Nephron progenitor cell (in vitro differentiated cells): ENCODE results near the gene ADAT3.

ENCODE experiments used
- DNase-seq: peaks from one replicate; pipeline ENCODE4 v3.0.0; 2021
- H3K27ac Mint-ChIP-seq: 2 replicates; pipeline ENCODE4 v1.8.0; 2021; ENCODE audit warnings: mild to moderate bottlenecking, moderate library complexity, mixed read lengths
- H3K27me3 Mint-ChIP-seq: 2 replicates; pipeline ENCODE4 v1.8.0; 2021; ENCODE audit warnings: mild to moderate bottlenecking, low read depth, mixed read lengths; ENCODE audit not compliant: poor library complexity
- H3K36me3 Mint-ChIP-seq: 2 replicates; pipeline ENCODE4 v1.8.0; 2021; ENCODE audit warnings: low read depth, mixed read lengths
- H3K4me1 Mint-ChIP-seq: 2 replicates; pipeline ENCODE4 v1.8.0; 2021; ENCODE audit warnings: mixed read lengths
- H3K4me3 Mint-ChIP-seq: 2 replicates; pipeline ENCODE4 v1.8.0; 2021; ENCODE audit warnings: mild to moderate bottlenecking, moderate library complexity, mixed read lengths
- H3K9me3 Mint-ChIP-seq: 2 replicates; pipeline ENCODE4 v1.8.0; 2021; ENCODE audit warnings: mild to moderate bottlenecking, moderate library complexity, mixed read lengths
- CTCF ChIP-seq: fragments of 200-600 bp; sonication (generic); IDR thresholded peaks from 2 replicates; pipeline ENCODE4 v1.5.0; 2021; ENCODE audit warnings: antibody characterized with exemption

The ADAT3 gene

GRCh38 chr19:1954532-1954933 lies 49.3 kb downstream of the ADAT3 start:
- H3K9me3 Mint-ChIP-seq = no peaks in the 10 kb centered on the region
- H3K27me3 Mint-ChIP-seq = peaks cover 3% of the 10 kb centered on the region
- H3K36me3 Mint-ChIP-seq = peaks cover 18% of the 10 kb centered on the region
- no peak for DNase-seq
- peaks cover 24% of the 10 kb centered on the region for H3K4me1 Mint-ChIP-seq
- no peak for TF ChIP-seq CTCF
- no peak overlapping the region for H3K4me3 Mint-ChIP-seq
- H3K27ac Mint-ChIP-seq = no peak overlapping the region

GRCh38 chr19:1955171-1956121 lies 50.2 kb downstream of the ADAT3 start:
- no peak for DNase-seq
- no peaks in the 10 kb centered on the region for H3K27me3 Mint-ChIP-seq
- no peak for TF ChIP-seq CTCF
- no peak overlapping the region for H3K27ac Mint-ChIP-seq
- no peaks in the 10 kb centered on the region for H3K9me3 Mint-ChIP-seq
- H3K4me3 Mint-ChIP-seq = no peak overlapping the region
- H3K4me1 Mint-ChIP-seq = peaks cover 26% of the 10 kb centered on the region
- peaks cover 11% of the 10 kb centered on the region for H3K36me3 Mint-ChIP-seq

- no peak for DNase-seq
- peaks cover 5% of the 10 kb centered on the region for H3K36me3 Mint-ChIP-seq
- no peak overlapping the region for H3K4me3 Mint-ChIP-seq
- H3K4me1 Mint-ChIP-seq = peaks cover 29% of the 10 kb centered on the region
- H3K9me3 Mint-ChIP-seq = no peaks in the 10 kb centered on the region
- TF ChIP-seq CTCF = no peak
- H3K27me3 Mint-ChIP-seq = no peaks in the 10 kb centered on the region
- H3K27ac Mint-ChIP-seq = no peak overlapping the region
Observed at GRCh38 chr19:1956122-1956494, 50.9 kb downstream of the ADAT3 start.

GRCh38 chr19:1956868-1957492 lies 51.8 kb downstream of the ADAT3 start:
- no peak for DNase-seq
- Mint-ChIP-seq H3K36me3 (peaks cover 6% of the 10 kb centered on the region), H3K27ac (peak overlapping the region; percentile 54), H3K9me3 (no peaks in the 10 kb centered on the region), H3K4me1 (peaks cover 29% of the 10 kb centered on the region), H3K27me3 (no peaks in the 10 kb centered on the region), H3K4me3 (no peak overlapping the region)
- no peak for TF ChIP-seq CTCF

GRCh38 chr19:1957562-1958248 lies 52.5 kb downstream of the ADAT3 start:
- H3K36me3 Mint-ChIP-seq = peaks cover 9% of the 10 kb centered on the region
- DNase-seq = no peak
- no peaks in the 10 kb centered on the region for H3K27me3 Mint-ChIP-seq
- no peaks in the 10 kb centered on the region for H3K9me3 Mint-ChIP-seq
- no peak overlapping the region for H3K27ac Mint-ChIP-seq
- H3K4me3 Mint-ChIP-seq = no peak overlapping the region
- peaks cover 25% of the 10 kb centered on the region for H3K4me1 Mint-ChIP-seq
- no peak for TF ChIP-seq CTCF
